Panc1 (cell line): ENCODE measurements around the gene HSPA4L. TPM values are rescaled to one million over a fixed set of nuclear protein-coding genes. Genes with fewer than 3 reads are reported as not detected.

ENCODE experiments used
- ATAC-seq: fragments of 200-7000 bp; cut with Tn5 transposase; 2 replicates; pipeline ENCODE4 v1.9.1; 2020; ENCODE audit warnings: mild to moderate bottlenecking, moderate library complexity
- BruUV-seq: library from RNA; stranded (reverse); fragments of 400-500 nt; replicated peaks from 2 replicates; lab custom pipeline; 2021; lab: Mats Ljungman, UMichigan
- CTCF ChIA-PET: fragments of 300-600 bp; sonication (Branson Sonifier 250); formaldehyde crosslinking; loops from one replicate; lab custom pipeline; 2022; ENCODE audit warnings: antibody characterized with exemption; lab: Charles Lee
- POLR2A ChIA-PET: fragments of 300-600 bp; sonication (Branson Sonifier 250); formaldehyde crosslinking; loops from one replicate; lab custom pipeline; 2022; ENCODE audit warnings: antibody characterized with exemption; lab: Charles Lee
- DNase-seq: peaks from one replicate; pipeline ENCODE4 v3.0.0-alpha.2; 2010; ENCODE audit warnings: low read depth, low spot score
- H3K27ac ChIP-seq: 2 replicates; pipeline ENCODE4 v1.5.1; 2011; ENCODE audit warnings: mild to moderate bottlenecking, low read length, inconsistent platforms
- H3K27me3 ChIP-seq: fragments of 200-500 bp; sonication (Bioruptor generic); 2 replicates; pipeline ENCODE4 v1.6.0; 2014; ENCODE audit warnings: low read length, inconsistent platforms; ENCODE audit not compliant: control insufficient read depth, insufficient read depth
- H3K36me3 ChIP-seq: fragments of 200-500 bp; sonication (Bioruptor generic); 2 replicates; pipeline ENCODE4 v1.5.1; 2014; ENCODE audit warnings: inconsistent platforms, mild to moderate bottlenecking, low read length, moderate library complexity; ENCODE audit not compliant: control insufficient read depth, insufficient read depth
- H3K4me1 ChIP-seq: 2 replicates; pipeline ENCODE4 v1.5.1; 2011; ENCODE audit warnings: inconsistent platforms, mild to moderate bottlenecking, low read length, moderate library complexity; ENCODE audit not compliant: control insufficient read depth, insufficient read depth
- H3K4me3 ChIP-seq, 2 experiments: 2 replicates each; pipeline ENCODE4 v1.5.1; 2011 to 2012; ENCODE audit warnings: low read depth in 2 of 2, low read length in 2 of 2, mild to moderate bottlenecking in 2 of 2, inconsistent platforms in 1 of 2, moderate library complexity in 1 of 2
- H3K9me3 ChIP-seq: fragments of 200-500 bp; sonication (Bioruptor generic); 2 replicates; pipeline ENCODE4 v1.5.1; 2014; ENCODE audit warnings: low read depth, mild to moderate bottlenecking, inconsistent platforms, low read length, moderate library complexity; ENCODE audit not compliant: control insufficient read depth, insufficient read depth
- CTCF ChIP-seq: fragments of 450-650 bp; IDR thresholded peaks from 2 replicates; pipeline ENCODE4 v1.5.1; 2017; ENCODE audit warnings: mild to moderate bottlenecking
- POLR2AphosphoS5 ChIP-seq: IDR thresholded peaks from 2 replicates; pipeline ENCODE4 v1.6.1; 2012; ENCODE audit warnings: mild to moderate bottlenecking, low read depth, low read length, moderate library complexity
- SIN3A ChIP-seq: IDR thresholded peaks from 2 replicates; pipeline ENCODE4 v1.6.1; 2012; ENCODE audit warnings: low read depth, mild to moderate bottlenecking, low read length, moderate library complexity, borderline replicate concordance; ENCODE audit not compliant: insufficient read depth
- TCF7L2 ChIP-seq: IDR thresholded peaks from 2 replicates; pipeline ENCODE4 v1.6.1; 2011; ENCODE audit warnings: mild to moderate bottlenecking, low read depth, low read length, inconsistent platforms
- in situ Hi-C: cut with HindIII; loops from 2 replicates; pipeline ENCODE4 v1.10.0; 2016; ENCODE audit warnings: low sequenced_read_pairs, low pct_unique_long_range_greater_than_20kb
- intact Hi-C: fragments of 100-400 bp; cut with micrococcal nuclease; formaldehyde crosslinking; loops from one replicate; pipeline ENCODE4 v1.10.0; 2022; ENCODE audit not compliant: unreplicated experiment
- total RNA-seq: library from RNA; stranded (reverse); gene quantifications from one replicate; pipeline ENCODE4 v1.2.1, GENCODE V29; 2021; ENCODE audit not compliant: unreplicated experiment
- TF ChIP-seq, protein P1 (sequence below), 2 experiments: IDR thresholded peaks; 2 replicates each; pipeline ENCODE4 v1.6.1; 2011 to 2012; ENCODE audit warnings: low read depth in 2 of 2, control low read depth in 1 of 2, low read length in 1 of 2, mild to moderate bottlenecking in 1 of 2, moderate library complexity in 1 of 2; ENCODE audit not compliant: insufficient read depth in 1 of 2

Gene HSPA4L
- total RNA-seq, 1 experiment from 2014 or later = 21.5 TPM

DNA sequence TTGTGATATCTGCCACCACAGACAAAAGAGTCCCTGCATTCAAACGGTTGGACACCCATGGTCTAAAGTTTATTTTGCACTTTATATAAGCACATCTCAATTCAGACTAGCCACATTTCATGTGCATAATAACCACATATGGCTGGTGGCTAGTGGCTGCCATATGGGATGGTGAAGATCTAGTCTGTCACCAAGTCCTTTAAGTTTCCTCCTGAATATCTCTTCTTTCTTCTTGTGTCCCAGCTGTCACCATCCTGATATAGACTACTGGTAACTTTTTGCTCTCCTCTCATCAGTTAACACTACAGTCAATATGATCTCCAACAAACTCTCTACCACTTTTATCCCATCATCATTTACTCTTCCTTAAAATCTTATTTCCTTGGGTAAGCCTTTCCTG, 9.3 kb downstream of the HSPA4L start:
- Histone ChIP-seq H3K9me3 (no peaks in the 10 kb centered on the region), H3K4me1 (no peaks in the 10 kb centered on the region), H3K27me3 (no peaks in the 10 kb centered on the region), H3K36me3 (no peaks in the 10 kb centered on the region), H3K4me3 (no peak overlapping the region), H3K27ac (no peak overlapping the region)
- POLR2A ChIA-PET = no interaction called here
- TF ChIP-seq TCF7L2 (no peak), POLR2AphosphoS5 (no peak), CTCF (no peak), SIN3A (no peak)
- no TSS peak for BruUV-seq
- ATAC-seq (no peak), DNase-seq (no peak)
- CTCF ChIA-PET = no interaction called here
- intact Hi-C loops = no loop called here
- in situ Hi-C loops = no loop called here

- ChIA-PET CTCF (no interaction called here), POLR2A (no interaction called here)
- no TSS peak for BruUV-seq
- Histone ChIP-seq H3K36me3 (no peaks in the 10 kb centered on the region), H3K9me3 (no peaks in the 10 kb centered on the region), H3K4me3 (no peak overlapping the region), H3K27me3 (no peaks in the 10 kb centered on the region), H3K4me1 (no peaks in the 10 kb centered on the region), H3K27ac (no peak overlapping the region)
- intact Hi-C loops (no loop called here), in situ Hi-C loops (no loop called here)
- DNase-seq = no peak
- ATAC-seq = no peak
- TF ChIP-seq CTCF = no peak
- TF ChIP-seq POLR2AphosphoS5 = no peak
- no peak for TF ChIP-seq TCF7L2
- TF ChIP-seq, protein P1, sequence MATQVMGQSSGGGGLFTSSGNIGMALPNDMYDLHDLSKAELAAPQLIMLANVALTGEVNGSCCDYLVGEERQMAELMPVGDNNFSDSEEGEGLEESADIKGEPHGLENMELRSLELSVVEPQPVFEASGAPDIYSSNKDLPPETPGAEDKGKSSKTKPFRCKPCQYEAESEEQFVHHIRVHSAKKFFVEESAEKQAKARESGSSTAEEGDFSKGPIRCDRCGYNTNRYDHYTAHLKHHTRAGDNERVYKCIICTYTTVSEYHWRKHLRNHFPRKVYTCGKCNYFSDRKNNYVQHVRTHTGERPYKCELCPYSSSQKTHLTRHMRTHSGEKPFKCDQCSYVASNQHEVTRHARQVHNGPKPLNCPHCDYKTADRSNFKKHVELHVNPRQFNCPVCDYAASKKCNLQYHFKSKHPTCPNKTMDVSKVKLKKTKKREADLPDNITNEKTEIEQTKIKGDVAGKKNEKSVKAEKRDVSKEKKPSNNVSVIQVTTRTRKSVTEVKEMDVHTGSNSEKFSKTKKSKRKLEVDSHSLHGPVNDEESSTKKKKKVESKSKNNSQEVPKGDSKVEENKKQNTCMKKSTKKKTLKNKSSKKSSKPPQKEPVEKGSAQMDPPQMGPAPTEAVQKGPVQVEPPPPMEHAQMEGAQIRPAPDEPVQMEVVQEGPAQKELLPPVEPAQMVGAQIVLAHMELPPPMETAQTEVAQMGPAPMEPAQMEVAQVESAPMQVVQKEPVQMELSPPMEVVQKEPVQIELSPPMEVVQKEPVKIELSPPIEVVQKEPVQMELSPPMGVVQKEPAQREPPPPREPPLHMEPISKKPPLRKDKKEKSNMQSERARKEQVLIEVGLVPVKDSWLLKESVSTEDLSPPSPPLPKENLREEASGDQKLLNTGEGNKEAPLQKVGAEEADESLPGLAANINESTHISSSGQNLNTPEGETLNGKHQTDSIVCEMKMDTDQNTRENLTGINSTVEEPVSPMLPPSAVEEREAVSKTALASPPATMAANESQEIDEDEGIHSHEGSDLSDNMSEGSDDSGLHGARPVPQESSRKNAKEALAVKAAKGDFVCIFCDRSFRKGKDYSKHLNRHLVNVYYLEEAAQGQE (IDR thresholded peaks at IDR 0.05; ENCODE audit: insufficient read depth in 1 of 2, low read depth in 2 of 2, low read length in 1 of 2) = no peak
- TF ChIP-seq SIN3A = no peak
Measured at GRCh38 chr4:127793528-127793927, 11.4 kb downstream of the HSPA4L start.
